IMR-90 (cell line): ENCODE measurements around the gene UBE2K. TPM values are rescaled to one million over a fixed set of nuclear protein-coding genes. Genes with fewer than 3 reads are reported as not detected.

Source experiments
- ATAC-seq: fragments of 200-7000 bp; cut with Tn5 transposase; 2 replicates; pipeline ENCODE4 v1.9.1; 2020; ENCODE audit warnings: low read depth, mild to moderate bottlenecking, moderate library complexity
- BruUV-seq: library from RNA; stranded (reverse); fragments of 400-500 nt; replicated peaks from 2 replicates; lab custom pipeline; 2021; lab: Mats Ljungman, UMichigan
- CTCF ChIA-PET: fragments of 300-600 bp; formaldehyde crosslinking; extraction: SDS; loops from one replicate; lab custom pipeline; 2021; ENCODE audit warnings: antibody characterized with exemption; lab: Yijun Ruan, JAX
- POLR2A ChIA-PET: fragments of 300-600 bp; sonication (Branson Sonifier 250); formaldehyde crosslinking; loops from one replicate; lab custom pipeline; 2022; ENCODE audit warnings: antibody characterized with exemption; ENCODE audit not compliant: unreplicated experiment; lab: Charles Lee
- DNase-seq: peaks from one replicate; pipeline ENCODE4 v3.0.0; 2013
- H2AFZ ChIP-seq: replicated peaks from 2 replicates; pipeline ENCODE3; 2013; ENCODE audit warnings: low read length, mild to moderate bottlenecking; ENCODE audit not compliant: poor library complexity
- H2AK5ac ChIP-seq: 2 replicates; pipeline ENCODE4 v1.6.1; 2013; ENCODE audit warnings: low read depth, low read length, inconsistent platforms
- H2AK9ac ChIP-seq: replicated peaks from 2 replicates; pipeline ENCODE3; 2013; ENCODE audit warnings: mild to moderate bottlenecking, low read depth, low read length, moderate library complexity; ENCODE audit not compliant: poor library complexity
- H2BK120ac ChIP-seq: 2 replicates; pipeline ENCODE4 v1.6.1; 2013; ENCODE audit warnings: low read depth, low read length, inconsistent platforms
- H2BK15ac ChIP-seq: 3 replicates; pipeline ENCODE4 v1.6.1; 2013; ENCODE audit warnings: low read depth, low read length, inconsistent platforms
- H2BK20ac ChIP-seq: 2 replicates; pipeline ENCODE4 v1.6.1; 2013; ENCODE audit warnings: low read depth, mild to moderate bottlenecking, inconsistent platforms, low read length, moderate library complexity
- H2BK5ac ChIP-seq: 2 replicates; pipeline ENCODE4 v1.6.1; 2013; ENCODE audit warnings: mild to moderate bottlenecking, low read depth, low read length, inconsistent platforms; ENCODE audit not compliant: poor library complexity, severe bottlenecking
- H3K14ac ChIP-seq: replicated peaks from 2 replicates; pipeline ENCODE4 v1.6.1; 2013; ENCODE audit warnings: low read depth, low read length, inconsistent platforms
- H3K18ac ChIP-seq: 2 replicates; pipeline ENCODE4 v1.6.1; 2013; ENCODE audit warnings: low read depth, low read length, control low read depth
- H3K23ac ChIP-seq: 2 replicates; pipeline ENCODE4 v1.6.1; 2013; ENCODE audit warnings: low read depth, low read length, inconsistent platforms
- H3K27ac ChIP-seq: 2 replicates; pipeline ENCODE4 v1.5.1; 2013; ENCODE audit warnings: mild to moderate bottlenecking, control low read depth, low read length; ENCODE audit not compliant: insufficient read depth
- H3K27me3 ChIP-seq: 2 replicates; pipeline ENCODE4 v1.6.1; 2013; ENCODE audit warnings: low read length; ENCODE audit not compliant: control insufficient read depth, insufficient read depth
- H3K36me3 ChIP-seq: 2 replicates; pipeline ENCODE4 v1.6.1; 2013; ENCODE audit warnings: low read length, mixed read lengths; ENCODE audit not compliant: control insufficient read depth, insufficient read depth
- H3K4ac ChIP-seq: 2 replicates; pipeline ENCODE4 v1.6.1; 2013; ENCODE audit warnings: low read depth, low read length, inconsistent platforms
- H3K4me1 ChIP-seq: 2 replicates; pipeline ENCODE4 v1.6.1; 2013; ENCODE audit warnings: low read length, mixed read lengths; ENCODE audit not compliant: control insufficient read depth, insufficient read depth
- H3K4me2 ChIP-seq: 2 replicates; pipeline ENCODE4 v1.6.1; 2013; ENCODE audit warnings: low read depth, mild to moderate bottlenecking, control low read depth, low read length, moderate library complexity
- H3K4me3 ChIP-seq: 2 replicates; pipeline ENCODE4 v1.5.1; 2013; ENCODE audit warnings: low read depth, mild to moderate bottlenecking, control low read depth, low read length, moderate library complexity; ENCODE audit not compliant: insufficient read depth
- H3K56ac ChIP-seq: 2 replicates; pipeline ENCODE4 v1.6.1; 2013; ENCODE audit warnings: low read length, inconsistent platforms; ENCODE audit not compliant: insufficient read depth; ENCODE audit errors: extremely low read depth
- H3K79me1 ChIP-seq, 2 experiments: 2 replicates each; pipeline ENCODE4 v1.6.1; 2013; ENCODE audit warnings: low read length in 2 of 2, inconsistent platforms in 1 of 2, low read depth in 1 of 2
- H3K9ac ChIP-seq: 2 replicates; pipeline ENCODE4 v1.6.1; 2013; ENCODE audit warnings: low read depth, low read length, control low read depth
- H3K9me1 ChIP-seq: 2 replicates; pipeline ENCODE4 v1.6.1; 2013; ENCODE audit warnings: low read length, inconsistent platforms; ENCODE audit not compliant: insufficient read depth
- H3K9me3 ChIP-seq: 2 replicates; pipeline ENCODE4 v1.6.1; 2013; ENCODE audit warnings: low read length; ENCODE audit not compliant: control insufficient read depth, insufficient read depth
- H4K20me1 ChIP-seq: 2 replicates; pipeline ENCODE4 v1.6.1; 2013; ENCODE audit warnings: low read length, inconsistent platforms; ENCODE audit not compliant: insufficient read depth
- H4K5ac ChIP-seq: 2 replicates; pipeline ENCODE4 v1.6.1; 2013; ENCODE audit warnings: mild to moderate bottlenecking, low read depth, low read length, control low read depth
- H4K8ac ChIP-seq, 2 experiments: 2 replicates each; pipeline ENCODE4 v1.6.1; 2013; ENCODE audit warnings: low read depth in 2 of 2, low read length in 2 of 2, control low read depth in 1 of 2, inconsistent platforms in 1 of 2
- H4K91ac ChIP-seq: 2 replicates; pipeline ENCODE4 v1.6.1; 2013; ENCODE audit warnings: low read depth, low read length, inconsistent platforms; ENCODE audit not compliant: insufficient read depth
- BHLHE40 ChIP-seq: fragments of 150-350 bp; IDR thresholded peaks from 2 replicates; pipeline ENCODE4 v1.6.1; 2016; ENCODE audit warnings: mild to moderate bottlenecking, low read depth, low read length
- CEBPB ChIP-seq: IDR thresholded peaks from 2 replicates; pipeline ENCODE4 v1.6.1; 2012; ENCODE audit warnings: low read depth, low read length, improper control_type of control experiment
- CHD1 ChIP-seq: IDR thresholded peaks from 2 replicates; pipeline ENCODE4 v1.6.1; 2012; ENCODE audit warnings: low read depth, low read length, improper control_type of control experiment
- ELK1 ChIP-seq: fragments of 150-350 bp; IDR thresholded peaks from 2 replicates; pipeline ENCODE4 v1.6.1; 2016; ENCODE audit warnings: low read depth, mild to moderate bottlenecking, low read length, moderate library complexity, borderline replicate concordance
- FOS ChIP-seq: fragments of 150-350 bp; IDR thresholded peaks from 2 replicates; pipeline ENCODE4 v1.6.1; 2016; ENCODE audit warnings: low read depth, low read length
- MAFK ChIP-seq: IDR thresholded peaks from 2 replicates; pipeline ENCODE4 v1.6.1; 2012; ENCODE audit warnings: low read depth, low read length, improper control_type of control experiment
- MAZ ChIP-seq: IDR thresholded peaks from 2 replicates; pipeline ENCODE4 v1.6.1; 2012; ENCODE audit warnings: low read depth, mild to moderate bottlenecking, low read length, improper control_type of control experiment, moderate library complexity, borderline replicate concordance
- MXI1 ChIP-seq: IDR thresholded peaks from 2 replicates; pipeline ENCODE4 v1.6.1; 2012; ENCODE audit warnings: low read depth, mild to moderate bottlenecking, low read length, moderate library complexity, borderline replicate concordance
- NFE2L2 ChIP-seq: fragments of 150-350 bp; IDR thresholded peaks from 2 replicates; pipeline ENCODE4 v1.6.1; 2016; ENCODE audit warnings: low read depth, mild to moderate bottlenecking, low read length
- POLR2A ChIP-seq: IDR thresholded peaks from 2 replicates; pipeline ENCODE4 v1.6.1; 2012; ENCODE audit warnings: mild to moderate bottlenecking, low read depth, low read length
- RAD21 ChIP-seq: IDR thresholded peaks from 2 replicates; pipeline ENCODE4 v1.6.1; 2012; ENCODE audit warnings: low read length, improper control_type of control experiment
- RCOR1 ChIP-seq: IDR thresholded peaks from 2 replicates; pipeline ENCODE4 v1.6.1; 2012; ENCODE audit warnings: mild to moderate bottlenecking, low read length, improper control_type of control experiment; ENCODE audit not compliant: insufficient replicate concordance
- RFX5 ChIP-seq: IDR thresholded peaks from 2 replicates; pipeline ENCODE4 v1.8.0; 2012; ENCODE audit warnings: low read depth, mild to moderate bottlenecking, low read length, moderate library complexity
- SMC3 ChIP-seq: fragments of 150-350 bp; IDR thresholded peaks from 2 replicates; pipeline ENCODE4 v1.6.1; 2016; ENCODE audit warnings: low read depth, mild to moderate bottlenecking, antibody characterized with exemption, low read length, moderate library complexity
- USF2 ChIP-seq: fragments of 150-350 bp; IDR thresholded peaks from 2 replicates; pipeline ENCODE4 v1.6.1; 2017; ENCODE audit warnings: mild to moderate bottlenecking, antibody characterized with exemption, low read length, low read depth
- WGBS, 2 experiments: methylation state at CpG; one replicate each; pipeline versions ENCODE4 v1.1.5 to v1.1.7; 2013; ENCODE audit warnings: missing lambda C conversion rate in 2 of 2; ENCODE audit not compliant: insufficient read length in 1 of 2; ENCODE audit errors: extremely low coverage in 2 of 2; 5-methylcytosine and 5-hydroxymethylcytosine counted together
- dilution Hi-C: fragments of 300-500 bp; cut with HindIII; formaldehyde crosslinking; loops from one replicate; pipeline ENCODE4 v1.14.3; 2018; ENCODE audit warnings: low sequenced_read_pairs; ENCODE audit not compliant: unreplicated experiment
- in situ Hi-C: fragments of 300-500 bp; cut with MboI; formaldehyde crosslinking; loops from 3 replicates; pipeline ENCODE4 v1.14.3; 2019; ENCODE audit warnings: low sequenced_read_pairs, inconsistent platforms, mixed read lengths
- intact Hi-C: fragments of 100-400 bp; cut with micrococcal nuclease; formaldehyde crosslinking; loops from 2 replicates; pipeline ENCODE4 v1.10.0; 2022
- polyA plus RNA-seq, 3 experiments: library from polyadenylated mRNA; depleted of rRNA; stranded (reverse); fragments of >200 nt; gene quantifications; 2 replicates each; pipeline ENCODE4 v1.2.3, GENCODE V29; 2012; ENCODE audit warnings: low replicate concordance in 1 of 3
- total RNA-seq: library from RNA; depleted of rRNA; stranded (reverse); fragments of >200 nt; gene quantifications from 2 replicates; pipeline ENCODE4 v1.2.3, GENCODE V29; 2012
- TF ChIP-seq, protein P1 (sequence below): conservative IDR thresholded peaks from 2 replicates; pipeline ENCODE4 v1.5.1; 2012; ENCODE audit warnings: mild to moderate bottlenecking, low read depth, low read length, improper control_type of control experiment

The UBE2K gene
- total and polyA plus RNA-seq, 2 of the 4 experiments (the other 2 are of a cell fraction) = 17.7 to 44.8 TPM

GRCh38 chr4:39660757-39661156 is 37.2 kb upstream of the UBE2K start:
- in situ Hi-C loops (no loop called here), dilution Hi-C loops (no loop called here), intact Hi-C loops (no loop called here)
- peaks cover 4% of the 10 kb centered on the region for H3K4me1 ChIP-seq
- no peaks in the 10 kb centered on the region for H3K36me3 ChIP-seq
- ChIA-PET CTCF (no interaction called here), POLR2A (no interaction called here)
- no TSS peak for BruUV-seq
- H3K56ac ChIP-seq = no peak overlapping the region
- peaks cover 5% of the 10 kb centered on the region for H3K9me1 ChIP-seq
- H4K5ac ChIP-seq = no peak overlapping the region
- no peak overlapping the region for H2BK20ac ChIP-seq
- no peak overlapping the region for H2BK15ac ChIP-seq
- DNase-seq = no peak
- H2BK120ac ChIP-seq = no peak overlapping the region
- no peak overlapping the region for H3K4ac ChIP-seq
- no peak overlapping the region for H3K14ac ChIP-seq
- H2AFZ ChIP-seq = no peak overlapping the region
- H3K18ac ChIP-seq = no peak overlapping the region
- TF ChIP-seq MXI1 (no peak), RFX5 (no peak), BHLHE40 (no peak), FOS (no peak), MAFK (no peak), MAZ (no peak), POLR2A (no peak), NFE2L2 (no peak), SMC3 (no peak), RCOR1 (no peak), CHD1 (no peak), USF2 (no peak), ELK1 (no peak), CEBPB (no peak), RAD21 (no peak)
- TF ChIP-seq, protein P1, sequence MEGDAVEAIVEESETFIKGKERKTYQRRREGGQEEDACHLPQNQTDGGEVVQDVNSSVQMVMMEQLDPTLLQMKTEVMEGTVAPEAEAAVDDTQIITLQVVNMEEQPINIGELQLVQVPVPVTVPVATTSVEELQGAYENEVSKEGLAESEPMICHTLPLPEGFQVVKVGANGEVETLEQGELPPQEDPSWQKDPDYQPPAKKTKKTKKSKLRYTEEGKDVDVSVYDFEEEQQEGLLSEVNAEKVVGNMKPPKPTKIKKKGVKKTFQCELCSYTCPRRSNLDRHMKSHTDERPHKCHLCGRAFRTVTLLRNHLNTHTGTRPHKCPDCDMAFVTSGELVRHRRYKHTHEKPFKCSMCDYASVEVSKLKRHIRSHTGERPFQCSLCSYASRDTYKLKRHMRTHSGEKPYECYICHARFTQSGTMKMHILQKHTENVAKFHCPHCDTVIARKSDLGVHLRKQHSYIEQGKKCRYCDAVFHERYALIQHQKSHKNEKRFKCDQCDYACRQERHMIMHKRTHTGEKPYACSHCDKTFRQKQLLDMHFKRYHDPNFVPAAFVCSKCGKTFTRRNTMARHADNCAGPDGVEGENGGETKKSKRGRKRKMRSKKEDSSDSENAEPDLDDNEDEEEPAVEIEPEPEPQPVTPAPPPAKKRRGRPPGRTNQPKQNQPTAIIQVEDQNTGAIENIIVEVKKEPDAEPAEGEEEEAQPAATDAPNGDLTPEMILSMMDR = no peak
- no peak overlapping the region for H3K4me2 ChIP-seq
- H3K79me1 ChIP-seq = no peaks in the 10 kb centered on the region
- no peaks in the 10 kb centered on the region for H3K27me3 ChIP-seq
- no peak overlapping the region for H3K27ac ChIP-seq
- no peak overlapping the region for H2AK5ac ChIP-seq
- H4K91ac ChIP-seq = no peak overlapping the region
- no CpG with 5 or more reads among the region's 6 CpGs for WGBS, 2 experiments
- H3K9ac ChIP-seq = no peak overlapping the region
- no peak overlapping the region for H2AK9ac ChIP-seq
- no peak overlapping the region for H2BK5ac ChIP-seq
- peaks cover 5% of the 10 kb centered on the region; the same call in 1 of the 2 replicates for H4K20me1 ChIP-seq
- no peak overlapping the region for H4K8ac ChIP-seq
- no peak overlapping the region for H3K23ac ChIP-seq
- H3K4me3 ChIP-seq = no peak overlapping the region
- H3K9me3 ChIP-seq = no peaks in the 10 kb centered on the region
- no peak for ATAC-seq
